ENCODE results near the gene CDK19.
"Not testable (repeated sequence)": the region's sequence is repeated elsewhere in the genome, so short reads cannot be mapped to it uniquely, and the experiment has no call there.

- not testable (repeated sequence) for TF ChIP-seq POLR2A (IDR thresholded peaks at IDR 0.05)
- TF ChIP-seq, protein P1, sequence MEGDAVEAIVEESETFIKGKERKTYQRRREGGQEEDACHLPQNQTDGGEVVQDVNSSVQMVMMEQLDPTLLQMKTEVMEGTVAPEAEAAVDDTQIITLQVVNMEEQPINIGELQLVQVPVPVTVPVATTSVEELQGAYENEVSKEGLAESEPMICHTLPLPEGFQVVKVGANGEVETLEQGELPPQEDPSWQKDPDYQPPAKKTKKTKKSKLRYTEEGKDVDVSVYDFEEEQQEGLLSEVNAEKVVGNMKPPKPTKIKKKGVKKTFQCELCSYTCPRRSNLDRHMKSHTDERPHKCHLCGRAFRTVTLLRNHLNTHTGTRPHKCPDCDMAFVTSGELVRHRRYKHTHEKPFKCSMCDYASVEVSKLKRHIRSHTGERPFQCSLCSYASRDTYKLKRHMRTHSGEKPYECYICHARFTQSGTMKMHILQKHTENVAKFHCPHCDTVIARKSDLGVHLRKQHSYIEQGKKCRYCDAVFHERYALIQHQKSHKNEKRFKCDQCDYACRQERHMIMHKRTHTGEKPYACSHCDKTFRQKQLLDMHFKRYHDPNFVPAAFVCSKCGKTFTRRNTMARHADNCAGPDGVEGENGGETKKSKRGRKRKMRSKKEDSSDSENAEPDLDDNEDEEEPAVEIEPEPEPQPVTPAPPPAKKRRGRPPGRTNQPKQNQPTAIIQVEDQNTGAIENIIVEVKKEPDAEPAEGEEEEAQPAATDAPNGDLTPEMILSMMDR (IDR thresholded peaks at IDR 0.05), result not testable (repeated sequence)
Measured at GRCh38 chr6:110753936-110754668, 61.2 kb downstream of the CDK19 start.

Data from right lobe of liver (tissue), 4 donors.